GM12878 (cell line): Measurements from ENCODE around the gene BSND. TPM values are rescaled to one million over a fixed set of nuclear protein-coding genes. Genes with fewer than 3 reads are reported as not detected.

ENCODE experiments used
- ATAC-seq: fragments of 200-7000 bp; cut with Tn5 transposase; 3 replicates; pipeline ENCODE4 v1.9.1; 2020; ENCODE audit warnings: mild to moderate bottlenecking, moderate library complexity
- BruUV-seq: library from RNA; stranded (reverse); fragments of 400-500 nt; replicated peaks from 2 replicates; lab custom pipeline; 2021; lab: Mats Ljungman, UMichigan
- CTCF ChIA-PET: fragments of 300-600 bp; sonication (Branson Sonifier 250); formaldehyde crosslinking; extraction: SDS; loops from one replicate; lab custom pipeline; 2021; ENCODE audit warnings: inconsistent platforms; lab: Yijun Ruan, JAX
- POLR2A ChIA-PET: fragments of 350-600 bp; formaldehyde crosslinking; extraction: SDS; loops from one replicate; lab custom pipeline; 2021; ENCODE audit warnings: inconsistent platforms; lab: Charles Lee
- RAD21 ChIA-PET: fragments of 300-600 bp; sonication (Branson Sonifier 250); formaldehyde crosslinking; loops from one replicate; lab custom pipeline; 2023; ENCODE audit warnings: antibody characterized with exemption; ENCODE audit not compliant: unreplicated experiment; lab: Charles Lee
- SMC1A ChIA-PET: fragments of 300-600 bp; sonication (Branson Sonifier 250); formaldehyde crosslinking; loops from one replicate; lab custom pipeline; 2023; ENCODE audit not compliant: unreplicated experiment, uncharacterized antibody; lab: Charles Lee
- DNase-seq: peaks from one replicate; pipeline ENCODE4 v3.0.0-alpha.2; 2011; ENCODE audit warnings: low read depth, low spot score
- FAIRE-seq: peaks from 3 replicates; lab custom pipeline; 2011; peaks lifted over from hg19 to GRCh38; lab: Jason Lieb, UNC
- H2AFZ ChIP-seq: 2 replicates; pipeline ENCODE4 v1.6.0; 2011; ENCODE audit warnings: low read depth, low read length, control low read depth; ENCODE audit not compliant: control insufficient read depth
- H3K27ac ChIP-seq: 2 replicates; pipeline ENCODE4 v1.5.1; 2011; ENCODE audit warnings: control low read depth; ENCODE audit not compliant: control insufficient read depth, insufficient read depth
- H3K27me3 ChIP-seq, 2 experiments: replicated peaks in 1 of 2; 2 replicates each; pipeline versions ENCODE4 v1.6.0 to v1.6.1; 2011; ENCODE audit warnings: low read length in 1 of 2; ENCODE audit not compliant: control insufficient read depth in 2 of 2, insufficient read depth in 2 of 2
- H3K36me3 ChIP-seq, 2 experiments: 2 replicates each; pipeline ENCODE4 v1.5.1; 2011; ENCODE audit warnings: low read length in 1 of 2; ENCODE audit not compliant: control insufficient read depth in 2 of 2, insufficient read depth in 2 of 2
- H3K4me1 ChIP-seq: 2 replicates; pipeline ENCODE4 v1.6.1; 2011; ENCODE audit warnings: mild to moderate bottlenecking, low read length, moderate library complexity, mixed read lengths; ENCODE audit not compliant: control insufficient read depth, insufficient read depth
- H3K4me2 ChIP-seq: 2 replicates; pipeline ENCODE4 v1.6.0; 2011; ENCODE audit warnings: control low read depth; ENCODE audit not compliant: control insufficient read depth, insufficient read depth
- H3K4me3 ChIP-seq: fragments of 200-600 bp; sonication (generic); 2 replicates; pipeline ENCODE4 v1.5.1; 2016
- H3K79me2 ChIP-seq: 2 replicates; pipeline ENCODE4 v1.6.0; 2011; ENCODE audit warnings: low read length; ENCODE audit not compliant: control insufficient read depth, insufficient read depth
- H3K9ac ChIP-seq: 2 replicates; pipeline ENCODE4 v1.8.0; 2011; ENCODE audit warnings: low read length, control low read depth, mixed read lengths; ENCODE audit not compliant: control insufficient read depth, insufficient read depth
- H3K9me3 ChIP-seq: replicated peaks from 3 replicates; pipeline ENCODE4 v1.5.1; 2011; ENCODE audit warnings: mild to moderate bottlenecking, low read length; ENCODE audit not compliant: control insufficient read depth, insufficient read depth
- H4K20me1 ChIP-seq: 2 replicates; pipeline ENCODE4 v1.6.0; 2011; ENCODE audit not compliant: control insufficient read depth, insufficient read depth
- GATAD2B ChIP-seq: fragments of 450-650 bp; conservative IDR thresholded peaks from 2 replicates; pipeline ENCODE4 v1.6.1; 2017; ENCODE audit warnings: low read depth, mild to moderate bottlenecking, moderate library complexity
- IRF4 ChIP-seq: IDR thresholded peaks from 2 replicates; pipeline ENCODE4 v1.6.1; 2011; ENCODE audit warnings: low read depth, low read length
- NRF1 ChIP-seq: conservative IDR thresholded peaks from 2 replicates; pipeline ENCODE4 v1.6.1; 2011; ENCODE audit warnings: mild to moderate bottlenecking, low read depth, low read length, improper control_type of control experiment
- SIN3A ChIP-seq: IDR thresholded peaks from 2 replicates; pipeline ENCODE4 v1.6.1; 2012; ENCODE audit warnings: low read depth, low read length, improper control_type of control experiment
- STAT3 ChIP-seq: IDR thresholded peaks from 2 replicates; pipeline ENCODE4 v1.6.1; 2011; ENCODE audit warnings: low read depth, low read length, improper control_type of control experiment
- TCF3 ChIP-seq: IDR thresholded peaks from 2 replicates; pipeline ENCODE4 v1.6.1; 2012; ENCODE audit warnings: low read depth, mild to moderate bottlenecking, low read length, borderline replicate concordance; ENCODE audit not compliant: insufficient read depth
- TCF7 ChIP-seq: IDR thresholded peaks from 2 replicates; pipeline ENCODE4 v1.6.1; 2014; ENCODE audit warnings: antibody characterized with exemption, borderline replicate concordance
- ZNF217 ChIP-seq: fragments of 450-650 bp; IDR thresholded peaks from 2 replicates; pipeline ENCODE4 v1.6.1; 2017; ENCODE audit warnings: antibody characterized with exemption, mild to moderate bottlenecking
- ZZZ3 ChIP-seq: IDR thresholded peaks from 2 replicates; pipeline ENCODE4 v1.6.1; 2011; ENCODE audit warnings: low read depth; ENCODE audit not compliant: control insufficient read depth, insufficient read length
- whole genome bisulfite sequencing: methylation state at CpG from one replicate; pipeline ENCODE4 v1.1.6; 2016; ENCODE audit warnings: low lambda C conversion rate; ENCODE audit not compliant: insufficient replicate concordance, insufficient coverage; ENCODE audit errors: missing lambda C conversion rate; 5-methylcytosine and 5-hydroxymethylcytosine counted together
- in situ Hi-C: fragments of 300-500 bp; cut with MboI; formaldehyde crosslinking; loops from 9 replicates; pipeline ENCODE4 v1.14.3; 2018; ENCODE audit warnings: mixed read lengths
- intact Hi-C: fragments of 100-400 bp; cut with micrococcal nuclease; formaldehyde crosslinking; loops from one replicate; pipeline ENCODE4 v1.14.2; 2022; ENCODE audit not compliant: unreplicated experiment
- polyA plus RNA-seq, 11 experiments: library from polyadenylated mRNA; depleted of rRNA in 4 of 11; unstranded in 6 of 11; stranded (reverse) in 5 of 11; fragments of >200 nt; fragmentation: Nextera tagmentation in 4 of 11; fragmentation: Illumina TruSeq in 1 of 11; extraction: Ambion mirVana in 4 of 11; extraction: Trizol in 1 of 11; gene quantifications; 1 replicate in 1 of 11; 2 replicates in 10 of 11; pipeline versions ENCODE4 v1.2.1 to v1.2.3, GENCODE V29; 2011 to 2016; ENCODE audit warnings: inconsistent platforms in 2 of 11, missing spikeins in 2 of 11, low read depth in 1 of 11
- total RNA-seq, 4 experiments: library from RNA; depleted of rRNA in 3 of 4; stranded (reverse); fragments of >200 nt in 3 of 4; fragmentation: Illumina TruSeq in 1 of 4; extraction: Trizol in 1 of 4; gene quantifications; 2 replicates each; pipeline versions ENCODE4 v1.2.1 to v1.2.3, GENCODE V29; 2013 to 2021
- TF ChIP-seq, protein P1 (sequence below): IDR thresholded peaks from 2 replicates; pipeline ENCODE4 v1.6.1; 2012; ENCODE audit warnings: low read length, inconsistent platforms
- TF ChIP-seq, protein P2 (sequence below): fragments of 450-650 bp; formaldehyde crosslinking; IDR thresholded peaks from 2 replicates; pipeline ENCODE4 v1.4.0; 2020; ENCODE audit warnings: mild to moderate bottlenecking, moderate library complexity

The BSND gene
- total and polyA plus RNA-seq, 10 of the 15 experiments (the other 5 are each of a cell fraction or from before 2014, with no cell fraction given), result not detected

DNA sequence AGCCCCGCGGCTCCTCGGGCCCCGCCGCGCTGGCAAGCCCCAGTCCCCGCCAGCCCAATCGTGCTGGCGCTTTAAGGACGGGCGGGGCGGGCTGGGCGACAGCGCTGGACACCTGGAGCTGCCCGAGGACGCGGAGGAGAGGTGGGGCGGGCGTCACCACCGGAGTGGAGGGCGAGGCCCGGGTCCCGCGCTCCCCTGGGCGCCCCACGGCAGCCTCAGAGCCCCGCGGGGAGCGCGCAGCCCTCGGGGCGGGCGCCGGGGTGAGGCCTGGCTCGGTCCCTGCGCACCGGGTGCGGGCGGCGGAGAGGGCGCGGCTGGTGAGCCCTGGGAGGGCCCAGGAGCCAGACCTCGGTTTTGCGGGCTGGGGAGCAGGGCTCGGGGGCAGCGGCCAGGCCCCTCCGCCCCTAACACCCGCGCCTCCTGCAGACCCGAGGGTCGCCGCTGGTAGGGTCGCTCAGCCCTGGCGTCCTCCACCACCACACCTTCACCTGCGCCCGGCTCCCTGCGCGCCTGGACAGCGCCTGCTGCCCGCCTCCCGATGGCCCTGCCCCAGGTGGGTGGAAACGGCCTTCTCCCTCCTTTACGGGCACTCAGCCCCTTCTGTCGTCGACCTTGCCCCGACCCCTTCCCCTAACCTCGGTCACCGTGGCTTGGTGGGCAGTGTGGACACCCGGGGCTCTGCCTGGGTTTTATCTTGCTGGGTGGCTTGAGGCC, 18.0 kb upstream of the BSND start, which contains the start of gene TMEM61:
TSS of gene TMEM61 (plus strand) at position 101 of the 714 bp plus-strand sequence. CDS start at position 539, 438 bp downstream.
- intact Hi-C loops (no loop called here), in situ Hi-C loops (loop anchor here (5.0 kb wide), 1 partner anchor 52 kb away; no protein-coding TSS in a partner anchor)
- ChIA-PET SMC1A (no interaction called here), POLR2A (no interaction called here), CTCF (no interaction called here), RAD21 (no interaction called here)
- H3K27me3 ChIP-seq, result peaks cover 2 to 3% of the 10 kb centered on the region in 2 experiments; a peak in 2 of 4 replicates
- no peak within 1 kb of the TSS for H3K9ac ChIP-seq
- BruUV-seq, result no TSS peak
- H3K36me3 ChIP-seq, result no peaks in the 10 kb centered on the region
- H4K20me1 ChIP-seq, result no peaks in the 10 kb centered on the region
- H2AFZ ChIP-seq, result no peak within 1 kb of the TSS
- ATAC-seq (no peak), DNase-seq (no peak), FAIRE-seq (no peak)
- no peaks in the 10 kb centered on the region for H3K9me3 ChIP-seq
- WGBS, result 30% methylated on average over 25 of the region's 69 CpGs
- TF ChIP-seq TCF7 (no peak), IRF4 (no peak), SIN3A (no peak), ZNF217 (no peak), NRF1 (no peak), STAT3 (no peak), GATAD2B (no peak), TCF3 (no peak), ZZZ3 (no peak)
- TF ChIP-seq, protein P1, sequence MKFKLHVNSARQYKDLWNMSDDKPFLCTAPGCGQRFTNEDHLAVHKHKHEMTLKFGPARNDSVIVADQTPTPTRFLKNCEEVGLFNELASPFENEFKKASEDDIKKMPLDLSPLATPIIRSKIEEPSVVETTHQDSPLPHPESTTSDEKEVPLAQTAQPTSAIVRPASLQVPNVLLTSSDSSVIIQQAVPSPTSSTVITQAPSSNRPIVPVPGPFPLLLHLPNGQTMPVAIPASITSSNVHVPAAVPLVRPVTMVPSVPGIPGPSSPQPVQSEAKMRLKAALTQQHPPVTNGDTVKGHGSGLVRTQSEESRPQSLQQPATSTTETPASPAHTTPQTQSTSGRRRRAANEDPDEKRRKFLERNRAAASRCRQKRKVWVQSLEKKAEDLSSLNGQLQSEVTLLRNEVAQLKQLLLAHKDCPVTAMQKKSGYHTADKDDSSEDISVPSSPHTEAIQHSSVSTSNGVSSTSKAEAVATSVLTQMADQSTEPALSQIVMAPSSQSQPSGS, result no peak
- TF ChIP-seq, protein P2, sequence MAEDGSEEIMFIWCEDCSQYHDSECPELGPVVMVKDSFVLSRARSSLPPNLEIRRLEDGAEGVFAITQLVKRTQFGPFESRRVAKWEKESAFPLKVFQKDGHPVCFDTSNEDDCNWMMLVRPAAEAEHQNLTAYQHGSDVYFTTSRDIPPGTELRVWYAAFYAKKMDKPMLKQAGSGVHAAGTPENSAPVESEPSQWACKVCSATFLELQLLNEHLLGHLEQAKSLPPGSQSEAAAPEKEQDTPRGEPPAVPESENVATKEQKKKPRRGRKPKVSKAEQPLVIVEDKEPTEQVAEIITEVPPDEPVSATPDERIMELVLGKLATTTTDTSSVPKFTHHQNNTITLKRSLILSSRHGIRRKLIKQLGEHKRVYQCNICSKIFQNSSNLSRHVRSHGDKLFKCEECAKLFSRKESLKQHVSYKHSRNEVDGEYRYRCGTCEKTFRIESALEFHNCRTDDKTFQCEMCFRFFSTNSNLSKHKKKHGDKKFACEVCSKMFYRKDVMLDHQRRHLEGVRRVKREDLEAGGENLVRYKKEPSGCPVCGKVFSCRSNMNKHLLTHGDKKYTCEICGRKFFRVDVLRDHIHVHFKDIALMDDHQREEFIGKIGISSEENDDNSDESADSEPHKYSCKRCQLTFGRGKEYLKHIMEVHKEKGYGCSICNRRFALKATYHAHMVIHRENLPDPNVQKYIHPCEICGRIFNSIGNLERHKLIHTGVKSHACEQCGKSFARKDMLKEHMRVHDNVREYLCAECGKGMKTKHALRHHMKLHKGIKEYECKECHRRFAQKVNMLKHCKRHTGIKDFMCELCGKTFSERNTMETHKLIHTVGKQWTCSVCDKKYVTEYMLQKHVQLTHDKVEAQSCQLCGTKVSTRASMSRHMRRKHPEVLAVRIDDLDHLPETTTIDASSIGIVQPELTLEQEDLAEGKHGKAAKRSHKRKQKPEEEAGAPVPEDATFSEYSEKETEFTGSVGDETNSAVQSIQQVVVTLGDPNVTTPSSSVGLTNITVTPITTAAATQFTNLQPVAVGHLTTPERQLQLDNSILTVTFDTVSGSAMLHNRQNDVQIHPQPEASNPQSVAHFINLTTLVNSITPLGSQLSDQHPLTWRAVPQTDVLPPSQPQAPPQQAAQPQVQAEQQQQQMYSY (CRISPR knock-in tag), result no peak
- H3K4me3 ChIP-seq, result no peak within 1 kb of the TSS
- H3K27ac ChIP-seq, result no peak within 1 kb of the TSS
- no peaks in the 10 kb centered on the region for H3K4me1 ChIP-seq
- H3K79me2 ChIP-seq, result no peaks in the 10 kb centered on the region
- H3K4me2 ChIP-seq, result no peak within 1 kb of the TSS
